GM11168 (cell line): Measurements from ENCODE around the gene PRDM12.

Source experiments
- in situ Hi-C: fragments of 300-500 bp; cut with MboI; formaldehyde crosslinking; loops from one replicate; pipeline ENCODE4 v1.12.0; 2022; ENCODE audit warnings: low sequenced_read_pairs; ENCODE audit not compliant: unreplicated experiment

PRDM12 gene

GRCh38 chr9:130663258-130663976, 977 bp upstream of the PRDM12 start:
- in situ Hi-C loops, result no loop called here

GRCh38 chr9:130663977-130664250, 480 bp upstream of the PRDM12 start:
- in situ Hi-C loops, result no loop called here

GRCh38 chr9:130665029-130665430, 636 bp downstream of the PRDM12 start:
- in situ Hi-C loops, result no loop called here

- in situ Hi-C loops, result no loop called here
Measured at GRCh38 chr9:130665431-130666392, 1.3 kb downstream of the PRDM12 start.

GRCh38 chr9:130666393-130667119, 2.2 kb downstream of the PRDM12 start:
- in situ Hi-C loops, result no loop called here

GRCh38 chr9:130667120-130667435, 2.7 kb downstream of the PRDM12 start:
- in situ Hi-C loops, result no loop called here

GRCh38 chr9:130668196-130668595, 3.8 kb downstream of the PRDM12 start:
- in situ Hi-C loops, result no loop called here

GRCh38 chr9:130668659-130669058, 4.3 kb downstream of the PRDM12 start:
- in situ Hi-C loops, result no loop called here

GRCh38 chr9:130669965-130670364, 5.6 kb downstream of the PRDM12 start:
- in situ Hi-C loops, result loop anchor here (10.0 kb wide), 1 partner anchor 225 kb away; the partner anchor contains the start of gene ASS1

GRCh38 chr9:130670644-130671043, 6.2 kb downstream of the PRDM12 start:
- in situ Hi-C loops, result loop anchor here (10.0 kb wide), 1 partner anchor 226 kb away; the partner anchor contains the start of gene ASS1

GRCh38 chr9:130672466-130672865, 8.1 kb downstream of the PRDM12 start:
- in situ Hi-C loops, result loop anchor here (10.0 kb wide), 1 partner anchor 228 kb away; the partner anchor contains the start of gene ASS1

GRCh38 chr9:130672933-130673615, 8.7 kb downstream of the PRDM12 start:
- in situ Hi-C loops, result loop anchor here (10.0 kb wide), 1 partner anchor 228 kb away; the partner anchor contains the start of gene ASS1

GRCh38 chr9:130675396-130675795, 11.0 kb downstream of the PRDM12 start:
- in situ Hi-C loops, result loop anchor here (10.0 kb wide), 1 partner anchor 231 kb away; the partner anchor contains the start of gene ASS1

GRCh38 chr9:130677252-130677651, 12.9 kb downstream of the PRDM12 start:
- in situ Hi-C loops, result loop anchor here (10.0 kb wide), 1 partner anchor 232 kb away; the partner anchor contains the start of gene ASS1

GRCh38 chr9:130680836-130681768, 16.7 kb downstream of the PRDM12 start:
- in situ Hi-C loops, result loop anchor here (10.0 kb wide), 1 partner anchor 206 kb away; no protein-coding TSS in a partner anchor

- in situ Hi-C loops, result loop anchor here (10.0 kb wide), 1 partner anchor 207 kb away; no protein-coding TSS in a partner anchor
Measured at GRCh38 chr9:130681769-130682420, 17.5 kb downstream of the PRDM12 start.

GRCh38 chr9:130682421-130683121, 18.2 kb downstream of the PRDM12 start:
- in situ Hi-C loops, result loop anchor here (10.0 kb wide), 1 partner anchor 208 kb away; no protein-coding TSS in a partner anchor
